Jurkat, Clone E6-1 (cell line): ENCODE results near the gene APC.
"Not testable (repeated sequence)": the region's sequence is repeated elsewhere in the genome, so short reads cannot be mapped to it uniquely, and the experiment has no call there.

ENCODE experiments used
- DNase-seq: peaks from one replicate; pipeline ENCODE4 v3.0.0-alpha.2; 2011; ENCODE audit warnings: low read depth, low spot score
- H3K4me3 ChIP-seq: 2 replicates; pipeline ENCODE4 v1.5.1; 2011; ENCODE audit warnings: mild to moderate bottlenecking, low read length, control low read depth, moderate library complexity

The APC gene

DNA sequence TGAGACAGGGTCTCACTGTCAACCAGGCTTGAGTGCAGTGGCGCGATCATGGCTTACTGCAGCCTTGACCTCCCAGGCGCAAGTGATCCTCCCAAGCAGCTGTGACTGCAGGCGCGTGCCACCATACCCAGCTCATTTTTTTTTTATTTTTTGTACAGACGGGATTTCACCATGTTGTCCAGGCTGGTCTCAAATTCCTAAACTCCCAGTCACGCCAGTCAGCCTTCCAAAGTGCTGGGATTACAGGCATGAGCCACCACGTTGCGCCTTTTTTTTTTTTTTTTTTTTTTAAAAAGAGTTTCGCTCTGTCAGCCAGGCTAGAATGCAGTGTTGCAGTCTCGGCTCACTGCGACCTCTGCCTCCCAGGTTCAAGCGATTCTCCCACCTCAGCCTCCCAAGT lies 96.3 kb downstream of the APC start:
- no peak for DNase-seq
- H3K4me3 ChIP-seq: no peak overlapping the region

DNA sequence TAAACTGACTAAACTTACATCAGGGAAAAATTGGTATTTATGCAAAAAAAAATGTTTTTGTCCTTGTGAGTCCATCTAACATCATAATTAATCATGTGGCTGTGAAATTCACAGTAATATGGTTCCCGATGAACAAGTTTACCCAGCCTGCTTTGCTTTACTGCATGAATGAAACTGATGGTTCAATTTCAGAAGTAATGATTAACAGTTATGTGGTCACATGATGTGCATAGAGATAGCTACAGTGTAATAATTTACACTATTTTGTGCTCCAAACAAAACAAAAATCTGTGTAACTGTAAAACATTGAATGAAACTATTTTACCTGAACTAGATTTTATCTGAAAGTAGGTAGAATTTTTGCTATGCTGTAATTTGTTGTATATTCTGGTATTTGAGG lies 106.8 kb downstream of the APC start:
- H3K4me3 ChIP-seq: no peak overlapping the region
- DNase-seq: no peak

GRCh38 chr5:112846556-112846955 lies 108.9 kb downstream of the APC start:
- H3K4me3 ChIP-seq: no peak overlapping the region
- DNase-seq: no peak

GRCh38 chr5:112847306-112847705 lies 109.6 kb downstream of the APC start:
- H3K4me3 ChIP-seq: no peak overlapping the region
- DNase-seq: no peak

DNA sequence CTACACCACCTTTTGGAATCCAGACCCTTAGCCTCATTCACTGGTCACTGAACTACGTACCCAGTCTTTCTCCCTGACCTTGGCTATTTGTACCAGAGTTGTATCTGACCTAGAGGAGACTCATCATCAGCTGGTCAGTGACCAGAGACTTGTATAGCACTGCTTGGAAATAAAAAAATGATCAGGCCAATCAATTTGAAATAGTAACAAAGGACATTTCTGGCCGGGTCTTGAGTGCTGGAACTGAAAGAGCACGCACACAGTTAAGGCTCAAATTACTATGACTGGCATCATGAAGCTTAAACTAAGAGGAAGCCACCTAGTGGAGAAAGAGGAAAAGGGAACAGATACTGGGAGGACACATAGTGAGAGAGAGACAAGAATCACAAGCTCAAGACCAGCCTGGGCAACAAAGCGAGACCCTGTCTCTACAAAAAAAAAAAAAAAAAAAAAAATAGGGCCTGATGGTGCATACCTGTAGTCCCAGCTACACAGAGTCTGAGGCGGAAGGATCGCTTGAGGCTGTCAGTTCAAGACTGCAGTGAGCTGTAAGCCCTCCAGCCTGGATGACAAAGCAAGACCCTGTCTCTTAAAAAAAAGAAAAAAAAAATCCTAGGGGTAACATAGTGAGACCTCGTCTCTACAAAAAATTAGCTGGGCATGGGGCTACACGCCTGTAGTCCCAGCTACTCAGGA lies 110.6 kb downstream of the APC start:
- no peak overlapping the region for H3K4me3 ChIP-seq
- peak; percentile 70 for DNase-seq

- no peak for DNase-seq
- H3K4me3 ChIP-seq: no peak overlapping the region
These were observed 112.2 kb downstream of the APC start for GRCh38 chr5:112849912-112850311.

DNA sequence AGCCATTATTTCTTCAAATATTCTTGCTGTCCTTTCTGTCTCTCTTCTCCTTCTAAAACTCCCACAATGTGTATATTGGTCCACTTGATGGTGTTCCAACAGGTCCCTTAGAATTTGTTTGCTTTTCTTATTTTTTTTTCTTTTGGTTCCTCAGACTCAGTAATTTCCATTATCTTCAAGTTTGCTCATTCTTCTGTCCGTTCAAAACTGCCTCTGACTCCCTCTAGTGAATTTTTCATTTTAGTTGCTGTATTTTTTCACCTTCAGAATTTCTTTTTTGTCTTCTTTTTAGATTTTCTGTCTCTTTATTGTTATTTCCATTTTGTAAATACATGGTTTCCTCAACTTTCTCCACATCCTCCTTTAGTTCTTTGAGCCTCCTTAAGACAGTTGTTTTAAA lies 117.0 kb downstream of the APC start:
- DNase-seq: no peak
- no peak overlapping the region for H3K4me3 ChIP-seq

- no peak for DNase-seq
- no peak overlapping the region for H3K4me3 ChIP-seq
These were observed 120.2 kb downstream of the APC start for GRCh38 chr5:112857866-112858265.

DNA sequence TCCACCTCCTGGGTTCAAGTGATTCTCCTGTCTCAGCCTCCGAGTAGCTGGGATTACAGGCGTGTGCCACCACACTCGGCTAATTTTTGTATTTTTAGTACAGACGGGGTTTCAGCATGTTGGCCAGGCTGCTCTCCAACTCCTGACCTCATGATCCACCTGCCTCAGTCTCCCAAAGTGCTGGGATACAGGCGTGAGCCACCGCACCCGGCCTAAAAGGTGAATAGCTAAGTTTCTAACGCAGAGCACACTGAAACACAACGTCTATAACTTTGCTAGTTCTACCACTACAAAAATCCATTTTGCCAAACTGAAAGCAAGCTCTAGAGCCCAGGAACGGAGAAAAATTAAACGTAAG lies 122.9 kb downstream of the APC start:
- DNase-seq: not testable (repeated sequence)
- H3K4me3 ChIP-seq: peak overlapping the region; percentile 80

DNA sequence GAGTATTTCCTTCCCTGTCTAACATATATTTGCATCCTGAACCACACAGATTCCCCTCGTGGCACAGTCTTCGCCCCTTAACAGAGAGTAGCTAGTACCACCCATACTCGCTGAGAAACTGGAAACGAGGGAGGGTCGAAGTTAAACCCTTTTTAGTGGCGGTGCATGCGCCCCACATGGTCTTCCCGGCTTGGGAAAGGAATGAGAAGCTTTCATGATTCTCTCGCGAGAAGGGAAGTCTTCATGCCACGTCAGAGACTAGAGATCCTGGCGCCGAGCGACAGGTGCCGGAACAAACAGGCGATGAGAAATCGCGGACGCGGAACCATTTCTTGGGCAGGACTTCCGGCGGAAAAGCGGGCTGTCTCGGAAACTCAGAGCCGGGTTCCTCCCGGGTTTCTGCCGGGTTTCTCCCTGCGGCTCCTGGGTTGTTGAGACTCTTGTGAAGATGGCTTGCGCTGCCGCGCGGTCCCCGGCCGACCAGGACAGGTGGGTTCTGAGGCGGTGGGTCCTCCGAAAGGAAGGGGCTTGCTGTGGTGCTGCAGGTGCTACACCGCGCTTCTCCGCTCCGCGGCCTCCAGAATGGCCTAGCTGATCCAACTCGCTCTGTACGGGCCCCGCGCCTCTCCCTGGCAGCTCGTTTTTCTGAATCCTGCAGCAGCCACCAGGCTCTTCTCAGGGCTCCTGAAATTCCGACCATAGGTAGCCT lies 123.4 kb downstream of the APC start, which contains the start of gene SRP19:
SRP19 (plus strand) TSS at position 359 of the 709 bp plus-strand sequence; CDS start at position 449, 90 bp downstream.
- DNase-seq: peak; percentile 96
- peak within 1 kb of the TSS; percentile 80 for H3K4me3 ChIP-seq

DNA sequence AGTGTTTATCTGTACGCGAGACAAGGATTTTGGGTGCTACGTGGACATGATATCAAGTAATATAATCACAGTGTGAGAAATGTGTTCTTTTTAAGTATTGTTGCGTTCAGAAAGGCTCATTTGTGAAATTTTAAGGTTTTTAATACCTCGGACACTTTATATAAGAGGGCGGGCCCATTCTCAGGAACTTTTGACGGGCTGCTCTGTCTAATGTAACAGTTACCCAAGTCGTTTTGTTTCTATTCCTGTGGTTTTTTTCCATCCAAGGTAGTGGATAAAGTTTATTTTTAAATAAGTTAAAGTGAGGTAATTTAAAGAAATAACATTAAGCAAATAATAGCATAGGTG lies 123.9 kb downstream of the APC start:
- no peak for DNase-seq
- peak overlapping the region; percentile 80 for H3K4me3 ChIP-seq

DNA sequence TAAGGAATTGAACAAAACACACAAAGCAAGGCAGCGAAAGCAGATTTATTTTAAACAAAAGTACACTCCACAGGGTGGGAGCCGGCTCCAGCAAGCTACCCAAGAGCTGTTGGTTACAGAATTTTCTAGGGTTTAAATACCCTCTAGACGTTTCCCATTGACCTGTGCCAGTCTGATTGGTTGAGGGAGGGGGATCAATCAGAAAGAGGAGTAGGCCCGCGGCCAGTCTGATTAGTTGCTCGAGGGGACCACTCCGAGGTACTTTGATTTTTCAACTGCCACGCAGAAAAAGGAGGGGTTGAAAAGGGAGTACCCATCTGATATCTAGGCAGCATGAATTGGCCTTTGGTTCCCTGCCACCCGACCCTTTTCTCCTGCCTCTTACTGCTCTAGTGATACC lies 124.4 kb downstream of the APC start:
- DNase-seq: no peak

DNA sequence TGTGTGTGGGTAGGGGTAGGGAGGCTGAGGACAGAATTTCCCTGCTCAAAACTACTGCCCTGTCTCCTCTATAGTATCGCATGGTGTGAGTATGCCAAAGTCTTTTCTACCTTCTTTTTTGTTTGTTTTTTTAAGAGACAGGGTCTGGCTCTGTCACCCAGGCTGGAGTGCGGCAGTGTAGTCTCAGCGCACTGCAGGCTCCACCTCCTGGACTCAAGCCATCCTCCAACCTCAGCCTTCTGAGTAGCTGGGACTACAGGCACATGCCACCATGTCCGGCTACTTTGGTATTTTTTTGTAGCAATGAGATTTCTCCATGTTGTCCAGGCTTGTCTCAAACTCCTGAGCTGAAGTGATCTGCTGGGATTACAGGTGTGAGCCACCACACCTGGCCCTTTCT lies 125.9 kb downstream of the APC start:
- no peak overlapping the region for H3K4me3 ChIP-seq
- DNase-seq: no peak

More for the DNA sequence above, 124.4 kb downstream of the APC start:
- peak overlapping the region; percentile 80 for H3K4me3 ChIP-seq

DNA sequence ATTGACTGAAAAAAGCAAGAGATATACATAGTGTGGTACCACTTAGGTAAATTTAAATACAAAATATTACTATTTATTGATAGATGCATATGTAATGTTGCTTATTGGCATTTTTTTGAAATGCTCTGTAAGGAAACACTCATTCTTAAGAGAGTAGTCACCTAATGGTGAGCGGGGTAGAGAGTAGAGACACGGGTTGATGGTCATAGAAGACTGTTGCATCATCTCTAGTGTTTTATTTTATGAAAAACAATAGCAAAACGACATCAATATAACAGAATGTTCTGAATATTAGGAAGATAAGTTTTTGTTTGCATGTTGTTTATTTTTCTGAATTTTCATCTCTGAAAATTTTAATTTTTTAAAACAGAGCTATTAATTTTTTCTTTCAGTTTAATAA lies 127.4 kb downstream of the APC start:
- H3K4me3 ChIP-seq: no peak overlapping the region
- no peak for DNase-seq

DNA sequence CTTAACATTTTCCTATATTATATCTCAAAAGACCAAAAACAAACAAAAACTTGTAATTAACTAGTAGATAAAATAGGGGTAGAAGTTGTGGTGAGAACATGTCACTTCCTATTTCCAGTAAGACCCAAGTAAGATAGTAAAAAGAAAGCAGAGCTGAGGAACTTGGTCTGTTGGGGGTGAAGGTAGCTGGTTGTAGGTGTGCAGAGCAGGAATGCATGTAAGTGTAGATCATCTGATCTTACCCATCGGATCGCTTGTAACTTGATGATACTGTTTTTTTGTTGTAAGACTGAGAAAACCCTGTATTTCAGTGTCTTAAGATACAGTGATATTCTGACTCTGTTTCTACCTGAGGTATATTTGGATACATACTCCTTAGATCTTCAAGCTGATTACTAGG lies 129.1 kb downstream of the APC start:
- DNase-seq: no peak
- no peak overlapping the region for H3K4me3 ChIP-seq

DNA sequence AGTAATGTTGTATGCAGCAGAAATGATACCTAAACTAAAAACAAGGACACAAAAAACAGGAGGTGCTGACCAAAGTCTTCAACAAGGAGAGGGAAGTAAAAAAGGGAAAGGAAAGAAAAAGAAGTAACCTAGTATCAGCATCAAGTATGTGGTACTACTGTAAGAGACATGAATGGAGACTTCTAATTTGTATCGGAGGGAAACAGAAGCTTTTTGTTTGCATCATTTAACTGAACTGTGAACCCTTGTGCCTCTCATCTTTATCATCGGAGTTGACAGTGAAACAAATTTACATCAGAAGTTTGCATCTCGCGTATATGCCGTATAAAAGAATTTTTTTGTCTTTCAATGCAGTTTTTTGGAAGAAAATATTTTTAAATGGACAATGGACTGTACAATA lies 129.7 kb downstream of the APC start:
- H3K4me3 ChIP-seq: no peak overlapping the region
- no peak for DNase-seq

DNA sequence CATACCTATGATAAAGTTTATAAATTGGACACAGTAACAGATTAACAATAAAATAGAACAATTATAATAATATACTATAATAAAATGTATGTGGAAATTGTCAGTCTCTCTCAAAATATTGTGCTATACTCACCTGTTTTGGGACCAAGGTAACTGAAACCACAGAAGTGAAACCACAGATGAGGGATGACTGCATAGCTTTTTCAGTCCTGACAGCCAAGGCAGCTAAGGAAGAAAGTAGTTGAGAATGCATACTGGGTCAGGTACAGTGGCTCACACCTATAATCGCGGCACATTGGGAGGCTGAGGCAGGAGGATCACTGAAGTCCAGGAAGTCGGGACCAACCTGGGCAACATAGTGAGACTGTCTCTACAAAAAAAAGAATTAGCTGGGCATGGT lies 132.3 kb downstream of the APC start:
- H3K4me3 ChIP-seq: no peak overlapping the region
- DNase-seq: no peak

GRCh38 chr5:112870966-112871365 lies 133.3 kb downstream of the APC start:
- DNase-seq: no peak

GRCh38 chr5:112876362-112876761 lies 138.7 kb downstream of the APC start:
- H3K4me3 ChIP-seq: no peak overlapping the region
- DNase-seq: no peak

More at GRCh38 chr5:112870966-112871365, 133.3 kb downstream of the APC start:
- no peak overlapping the region for H3K4me3 ChIP-seq

GRCh38 chr5:112878101-112878500 lies 140.4 kb downstream of the APC start:
- no peak for DNase-seq
- H3K4me3 ChIP-seq: no peak overlapping the region

- no peak overlapping the region for H3K4me3 ChIP-seq
- DNase-seq: peak; percentile 69
These were observed 141.1 kb downstream of the APC start for GRCh38 chr5:112878760-112879159.
